PC-3 (cell line): Measurements from ENCODE around the gene MTA1.

ENCODE experiments used
- EZH2 ChIP-seq: fragments of 300-600 bp; sonication (generic); IDR thresholded peaks from one replicate; pipeline ENCODE4 v1.6.1; 2017; ENCODE audit warnings: antibody characterized with exemption, mild to moderate bottlenecking, low read length; ENCODE audit not compliant: unreplicated experiment
- EZH2phosphoT487 ChIP-seq: fragments of 300-600 bp; sonication (generic); IDR thresholded peaks from 2 replicates; pipeline ENCODE4 v1.6.1; 2018; ENCODE audit warnings: mild to moderate bottlenecking, antibody characterized with exemption, low read length, borderline replicate concordance
- TF ChIP-seq, protein P1 (sequence below): fragments of 300-600 bp; sonication (generic); conservative IDR thresholded peaks from 2 replicates; pipeline ENCODE4 v1.5.1; 2017; ENCODE audit warnings: antibody characterized with exemption, low read depth, mild to moderate bottlenecking, low read length

DNA sequence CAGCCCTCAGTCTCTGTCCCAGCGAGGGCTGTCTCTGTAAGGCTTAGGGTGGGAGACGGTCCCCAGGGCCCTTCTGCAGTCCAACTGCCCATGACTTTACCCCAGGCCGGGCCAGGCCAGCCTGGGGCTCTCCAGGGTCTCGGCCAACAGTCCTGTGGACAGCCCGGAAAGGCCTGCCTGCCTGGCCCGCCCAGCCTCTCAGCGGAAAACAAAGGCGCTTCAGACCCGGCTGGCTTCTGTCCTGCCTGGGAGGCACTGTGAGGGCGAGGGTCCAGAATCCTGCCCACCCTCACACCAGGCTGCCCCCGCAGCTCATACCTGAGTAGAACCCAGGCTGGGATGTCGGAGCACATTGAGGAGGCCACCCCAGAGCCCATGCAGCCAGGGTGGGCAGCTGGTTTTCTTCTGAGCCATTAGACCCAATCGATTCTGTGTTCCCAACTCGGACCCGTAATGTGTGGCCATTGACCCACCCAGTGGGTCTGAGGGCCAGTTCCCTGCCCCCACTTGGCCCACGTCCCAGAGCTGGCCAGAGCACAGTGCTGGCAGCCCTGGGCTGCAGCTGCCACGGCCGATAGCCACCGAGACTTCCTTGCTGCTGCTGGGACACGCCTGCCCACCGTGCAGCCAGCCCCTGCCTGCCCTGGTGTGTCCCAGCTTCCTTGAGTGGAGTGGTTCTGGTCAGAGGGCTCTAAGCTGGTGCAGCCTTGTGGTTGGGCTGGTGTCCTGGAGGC lies 56.6 kb downstream of the MTA1 start:
- TF ChIP-seq, protein P1, sequence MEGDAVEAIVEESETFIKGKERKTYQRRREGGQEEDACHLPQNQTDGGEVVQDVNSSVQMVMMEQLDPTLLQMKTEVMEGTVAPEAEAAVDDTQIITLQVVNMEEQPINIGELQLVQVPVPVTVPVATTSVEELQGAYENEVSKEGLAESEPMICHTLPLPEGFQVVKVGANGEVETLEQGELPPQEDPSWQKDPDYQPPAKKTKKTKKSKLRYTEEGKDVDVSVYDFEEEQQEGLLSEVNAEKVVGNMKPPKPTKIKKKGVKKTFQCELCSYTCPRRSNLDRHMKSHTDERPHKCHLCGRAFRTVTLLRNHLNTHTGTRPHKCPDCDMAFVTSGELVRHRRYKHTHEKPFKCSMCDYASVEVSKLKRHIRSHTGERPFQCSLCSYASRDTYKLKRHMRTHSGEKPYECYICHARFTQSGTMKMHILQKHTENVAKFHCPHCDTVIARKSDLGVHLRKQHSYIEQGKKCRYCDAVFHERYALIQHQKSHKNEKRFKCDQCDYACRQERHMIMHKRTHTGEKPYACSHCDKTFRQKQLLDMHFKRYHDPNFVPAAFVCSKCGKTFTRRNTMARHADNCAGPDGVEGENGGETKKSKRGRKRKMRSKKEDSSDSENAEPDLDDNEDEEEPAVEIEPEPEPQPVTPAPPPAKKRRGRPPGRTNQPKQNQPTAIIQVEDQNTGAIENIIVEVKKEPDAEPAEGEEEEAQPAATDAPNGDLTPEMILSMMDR: no peak
- no peak for TF ChIP-seq EZH2
- TF ChIP-seq EZH2phosphoT487: no peak
